Glutamatergic neuron (in vitro differentiated cells): Measurements from ENCODE around the gene AHDC1. TPM values are rescaled to one million over a fixed set of nuclear protein-coding genes. Genes with fewer than 3 reads are reported as not detected.
"Not testable (repeated sequence)": the region's sequence is repeated elsewhere in the genome, so short reads cannot be mapped to it uniquely, and the experiment has no call there.

Experiments used
- DNase-seq: peaks from one replicate; pipeline ENCODE4 v3.0.0; 2022
- H3K27ac Mint-ChIP-seq: one replicate; pipeline ENCODE4 v1.8.0; 2020; ENCODE audit warnings: mild to moderate bottlenecking, mixed read lengths, inconsistent platforms; ENCODE audit not compliant: unreplicated experiment
- H3K27me3 Mint-ChIP-seq: one replicate; pipeline ENCODE4 v1.8.0; 2020; ENCODE audit warnings: mild to moderate bottlenecking, moderate library complexity, mixed read lengths, inconsistent platforms; ENCODE audit not compliant: unreplicated experiment
- H3K36me3 Mint-ChIP-seq: one replicate; pipeline ENCODE4 v1.8.0; 2020; ENCODE audit warnings: mild to moderate bottlenecking, mixed read lengths, inconsistent platforms; ENCODE audit not compliant: unreplicated experiment
- H3K4me1 Mint-ChIP-seq: one replicate; pipeline ENCODE4 v1.8.0; 2020; ENCODE audit warnings: mild to moderate bottlenecking, low read depth, mixed read lengths, inconsistent platforms; ENCODE audit not compliant: unreplicated experiment
- H3K4me3 Mint-ChIP-seq: one replicate; pipeline ENCODE4 v1.8.0; 2020; ENCODE audit warnings: mild to moderate bottlenecking, mixed read lengths, inconsistent platforms; ENCODE audit not compliant: unreplicated experiment
- H3K9me3 Mint-ChIP-seq: one replicate; pipeline ENCODE4 v1.8.0; 2020; ENCODE audit warnings: mild to moderate bottlenecking, moderate library complexity, mixed read lengths, inconsistent platforms; ENCODE audit not compliant: unreplicated experiment
- CTCF ChIP-seq: fragments of 200-600 bp; sonication (generic); IDR thresholded peaks from one replicate; pipeline ENCODE4 v1.5.0; 2021; ENCODE audit not compliant: partially characterized antibody, unreplicated experiment
- total RNA-seq: library from RNA; stranded (reverse); fragmentation: NEBNext Ultra II Directional; extraction: Animal tissue kit (Norgen Biotek cat#: 25700); gene quantifications from one replicate; pipeline ENCODE4 v1.2.1, GENCODE V29; 2021; ENCODE audit not compliant: unreplicated experiment

Gene AHDC1
- total RNA-seq, 1 donor from 2014 or later, result 131 TPM

- no peak for TF ChIP-seq CTCF
- DNase-seq, result no peak
- H3K4me3 Mint-ChIP-seq, result no peak overlapping the region
- H3K36me3 Mint-ChIP-seq, result peaks cover 3% of the 10 kb centered on the region
- H3K27me3 Mint-ChIP-seq, result peaks cover 16% of the 10 kb centered on the region
- peaks cover 46% of the 10 kb centered on the region for H3K4me1 Mint-ChIP-seq
- peaks cover 23% of the 10 kb centered on the region for H3K9me3 Mint-ChIP-seq
- peak overlapping the region; percentile 22 for H3K27ac Mint-ChIP-seq
These were observed 65.2 kb downstream of the AHDC1 start for GRCh38 chr1:27538793-27539192.

GRCh38 chr1:27538305-27538676 lies 65.7 kb downstream of the AHDC1 start:
- peaks cover 44% of the 10 kb centered on the region for H3K4me1 Mint-ChIP-seq
- H3K4me3 Mint-ChIP-seq, DNase-seq, H3K36me3 Mint-ChIP-seq: not testable (repeated sequence)
- H3K27ac Mint-ChIP-seq, result peak overlapping the region; percentile 22
- peaks cover 25% of the 10 kb centered on the region for H3K9me3 Mint-ChIP-seq
- H3K27me3 Mint-ChIP-seq, result peaks cover 19% of the 10 kb centered on the region

GRCh38 chr1:27536767-27537166 lies 67.2 kb downstream of the AHDC1 start:
- Mint-ChIP-seq H3K36me3 (peaks cover 3% of the 10 kb centered on the region), H3K4me1 (peaks cover 41% of the 10 kb centered on the region), H3K27ac (peak overlapping the region; percentile 91), H3K9me3 (peaks cover 27% of the 10 kb centered on the region), H3K27me3 (peaks cover 26% of the 10 kb centered on the region), H3K4me3 (peak overlapping the region; percentile 58)
- DNase-seq, result peak; percentile 65
- TF ChIP-seq CTCF, result no peak

- DNase-seq, result no peak
- Mint-ChIP-seq H3K4me1 (peaks cover 41% of the 10 kb centered on the region), H3K27me3 (peaks cover 26% of the 10 kb centered on the region)
These were observed 67.8 kb downstream of the AHDC1 start for GRCh38 chr1:27536010-27536757.

GRCh38 chr1:27535386-27535785 lies 68.6 kb downstream of the AHDC1 start:
- Mint-ChIP-seq H3K9me3 (peaks cover 27% of the 10 kb centered on the region), H3K27me3 (peaks cover 25% of the 10 kb centered on the region), H3K4me1 (peaks cover 36% of the 10 kb centered on the region), H3K27ac (peak overlapping the region; percentile 91), H3K4me3 (no peak overlapping the region), H3K36me3 (peaks cover 3% of the 10 kb centered on the region)
- DNase-seq, result no peak
- no peak for TF ChIP-seq CTCF

More at GRCh38 chr1:27536010-27536757, 67.8 kb downstream of the AHDC1 start:
- Mint-ChIP-seq H3K36me3 (peaks cover 3% of the 10 kb centered on the region), H3K9me3 (peaks cover 27% of the 10 kb centered on the region), H3K27ac (peak overlapping the region; percentile 91), H3K4me3 (peak overlapping the region; percentile 58)
- no peak for TF ChIP-seq CTCF
